HG03103 (cell line): ENCODE data around the gene DPEP3.
A peak's percentile ranks its signal among the peaks of the same experiment; 100 is the strongest.
"Not testable (repeated sequence)": the region's sequence is repeated elsewhere in the genome, so short reads cannot be mapped to it uniquely, and the experiment has no call there.

Experiments
- ATAC-seq: cut with Tn5 transposase; IDR thresholded peaks from one replicate; pipeline ENCODE4 v1.9.1; 2021; ENCODE audit warnings: low read depth; ENCODE audit not compliant: unreplicated experiment

The DPEP3 gene

GRCh38 chr16:67995423-67995822, 15.1 kb upstream of the DPEP3 start:
- no peak for ATAC-seq

GRCh38 chr16:67994040-67994408, 13.7 kb upstream of the DPEP3 start:
- not testable (repeated sequence) for ATAC-seq

- ATAC-seq = peak; percentile 62
Observed at GRCh38 chr16:67993207-67994039, 13.1 kb upstream of the DPEP3 start.

- ATAC-seq = peak; percentile 11
Observed at GRCh38 chr16:67992661-67993206, 12.4 kb upstream of the DPEP3 start.

- ATAC-seq = no peak
Observed at GRCh38 chr16:67990018-67990386, 9.7 kb upstream of the DPEP3 start.

GRCh38 chr16:67989322-67990017, 9.2 kb upstream of the DPEP3 start:
- ATAC-seq = no peak

GRCh38 chr16:67988675-67989074, 8.4 kb upstream of the DPEP3 start:
- no peak for ATAC-seq

- no peak for ATAC-seq
Observed at GRCh38 chr16:67987460-67988160, 7.3 kb upstream of the DPEP3 start.

GRCh38 chr16:67986949-67987348, 6.7 kb upstream of the DPEP3 start:
- ATAC-seq = no peak

GRCh38 chr16:67982011-67982696, 1.9 kb upstream of the DPEP3 start:
- ATAC-seq = no peak

- no peak for ATAC-seq
Observed at GRCh38 chr16:67977469-67978227, 2.7 kb downstream of the DPEP3 start.

- no peak for ATAC-seq
Observed at GRCh38 chr16:67977005-67977404, 3.3 kb downstream of the DPEP3 start.

- no peak for ATAC-seq
Observed at GRCh38 chr16:67976205-67976604, 4.1 kb downstream of the DPEP3 start.

GRCh38 chr16:67975321-67976105, 4.8 kb downstream of the DPEP3 start:
- ATAC-seq = no peak

GRCh38 chr16:67972285-67972684, 8.0 kb downstream of the DPEP3 start:
- ATAC-seq = not testable (repeated sequence)

GRCh38 chr16:67971111-67971510, 9.2 kb downstream of the DPEP3 start:
- ATAC-seq = no peak

- ATAC-seq = no peak
Observed at GRCh38 chr16:67969254-67970039, 10.9 kb downstream of the DPEP3 start.
